ENCODE results near the gene CBFA2T2.
A peak's percentile ranks its signal among the peaks of the same experiment; 100 is the strongest.
"Not testable (repeated sequence)": the region's sequence is repeated elsewhere in the genome, so short reads cannot be mapped to it uniquely, and the experiment has no call there.

CBFA2T2 gene

GRCh38 chr20:33490023-33490933 is at the start of gene CBFA2T2:
CBFA2T2 (plus strand) TSS chr20:33490096; CDS start chr20:33490268, 172 bp downstream.
- DNase-seq (ENCODE audit: low read depth): no peak
- TF ChIP-seq CTCF (IDR thresholded peaks at IDR 0.05; ENCODE audit: insufficient read depth, low read depth, low read length, missing control alignments): no peak
- peak within 1 kb of the TSS; percentile 95 for H3K4me3 ChIP-seq (ENCODE audit: low read depth, low read length)

- H3K4me3 ChIP-seq (ENCODE audit: low read depth, low read length); DNase-seq (ENCODE audit: low read depth): not testable (repeated sequence)
These were observed 49.3 kb upstream of the CBFA2T2 start for GRCh38 chr20:33440562-33440961.

GRCh38 chr20:33441142-33441955 is 48.5 kb upstream of the CBFA2T2 start:
- TF ChIP-seq CTCF (IDR thresholded peaks at IDR 0.05; ENCODE audit: insufficient read depth, low read depth, low read length, missing control alignments): no peak

GRCh38 chr20:33442136-33443005 is 47.5 kb upstream of the CBFA2T2 start:
- peak overlapping the region; percentile 78 for H3K4me3 ChIP-seq (ENCODE audit: low read depth, low read length)
- DNase-seq (ENCODE audit: low read depth): no peak
- TF ChIP-seq CTCF (IDR thresholded peaks at IDR 0.05; ENCODE audit: insufficient read depth, low read depth, low read length, missing control alignments): no peak

More at GRCh38 chr20:33441142-33441955, 48.5 kb upstream of the CBFA2T2 start:
- no peak overlapping the region for H3K4me3 ChIP-seq (ENCODE audit: low read depth, low read length)
- no peak for DNase-seq (ENCODE audit: low read depth)

GRCh38 chr20:33443006-33443511 is 46.8 kb upstream of the CBFA2T2 start:
- DNase-seq (ENCODE audit: low read depth): peak; percentile 24
- TF ChIP-seq CTCF (IDR thresholded peaks at IDR 0.05; ENCODE audit: insufficient read depth, low read depth, low read length, missing control alignments): no peak
- H3K4me3 ChIP-seq (ENCODE audit: low read depth, low read length): peak overlapping the region; percentile 78

GRCh38 chr20:33443512-33444239 is 46.2 kb upstream of the CBFA2T2 start, which contains the start of gene SNTA1:
SNTA1 (minus strand) TSS chr20:33443763; CDS start chr20:33443620, 143 bp downstream.
- TF ChIP-seq CTCF (IDR thresholded peaks at IDR 0.05; ENCODE audit: insufficient read depth, low read depth, low read length, missing control alignments): no peak
- peak; percentile 92 for DNase-seq (ENCODE audit: low read depth)
- H3K4me3 ChIP-seq (ENCODE audit: low read depth, low read length): peak within 1 kb of the TSS; percentile 78
